HCT116 (cell line): ENCODE data around the gene PLN. TPM values are rescaled to one million over a fixed set of nuclear protein-coding genes. Genes with fewer than 3 reads are reported as not detected.

ENCODE experiments used
- ATAC-seq: fragments of 200-7000 bp; cut with Tn5 transposase; 2 replicates; pipeline ENCODE4 v1.9.1; 2020; ENCODE audit warnings: mild to moderate bottlenecking, moderate library complexity
- BruUV-seq: library from RNA; stranded (reverse); fragments of 400-500 nt; replicated peaks from 2 replicates; lab custom pipeline; 2021; lab: Mats Ljungman, UMichigan
- CTCF ChIA-PET: fragments of 300-600 bp; sonication (Branson Sonifier 250); formaldehyde crosslinking; loops from one replicate; lab custom pipeline; 2021; ENCODE audit warnings: antibody characterized with exemption; lab: Charles Lee
- POLR2A ChIA-PET: fragments of 300-600, 350-600 bp; sonication (Branson Sonifier 250); formaldehyde crosslinking; loops from one replicate; lab custom pipeline; 2021; ENCODE audit warnings: antibody characterized with exemption; lab: Charles Lee
- RAD21 ChIA-PET, 2 experiments: fragments of 300-600 bp; sonication (Branson Sonifier 250); formaldehyde crosslinking; loops; one replicate each; lab custom pipeline; 2023; ENCODE audit warnings: low total read pairs in 2 of 2; ENCODE audit not compliant: uncharacterized antibody in 2 of 2, unreplicated experiment in 2 of 2, low non-redundant PET in 1 of 2; lab: Charles Lee
- DNase-seq: peaks from one replicate; pipeline ENCODE4 v3.0.0-alpha.2; 2010; ENCODE audit warnings: low read depth, low spot score
- H2AFZ ChIP-seq: fragments of 200-600 bp; shearing (Covaris generic), sonication (generic); 2 replicates; pipeline ENCODE4 v1.6.1; 2017; ENCODE audit warnings: low read depth, mixed run types, mixed read lengths, antibody characterized with exemption, low read length; ENCODE audit not compliant: poor library complexity, severe bottlenecking
- H3K27ac ChIP-seq: 2 replicates; pipeline ENCODE4 v1.5.1; 2012; ENCODE audit warnings: low read depth, low read length
- H3K27me3 ChIP-seq: fragments of 200-600 bp; sonication (generic); 2 replicates; pipeline ENCODE4 v1.6.1; 2016; ENCODE audit warnings: mixed run types, low read length, mixed read lengths; ENCODE audit not compliant: insufficient read depth
- H3K36me3 ChIP-seq, 2 experiments: fragments of 200-500 bp in 1 of 2; fragments of 200-600 bp in 1 of 2; sonication (Bioruptor generic) in 1 of 2; sonication (generic) in 1 of 2; 2 replicates each; pipeline versions ENCODE4 v1.5.1 to v1.6.1; 2014 to 2016; ENCODE audit warnings: low read length in 2 of 2, inconsistent platforms in 1 of 2, mixed read lengths in 1 of 2, mixed run types in 1 of 2; ENCODE audit not compliant: insufficient read depth in 2 of 2, control insufficient read depth in 1 of 2
- H3K4me1 ChIP-seq, 2 experiments: fragments of 200-600 bp in 1 of 2; sonication (generic) in 1 of 2; 2 replicates each; pipeline versions ENCODE4 v1.5.1 to v1.6.1; 2012 to 2017; ENCODE audit warnings: low read length in 2 of 2, inconsistent platforms in 1 of 2, mild to moderate bottlenecking in 1 of 2, mixed read lengths in 1 of 2, mixed run types in 1 of 2, moderate library complexity in 1 of 2; ENCODE audit not compliant: insufficient read depth in 2 of 2, control insufficient read depth in 1 of 2
- H3K4me2 ChIP-seq: fragments of 200-600 bp; sonication (generic); 2 replicates; pipeline ENCODE4 v1.6.1; 2017; ENCODE audit warnings: mixed run types, low read length, mixed read lengths
- H3K4me3 ChIP-seq, 2 experiments: fragments of 200-600 bp in 1 of 2; sonication (generic) in 1 of 2; replicated peaks in 1 of 2; 2 replicates each; pipeline ENCODE4 v1.5.1; 2011 to 2016; ENCODE audit warnings: low read length in 2 of 2, control low read depth in 1 of 2, low read depth in 1 of 2, mild to moderate bottlenecking in 1 of 2, mixed read lengths in 1 of 2, mixed run types in 1 of 2
- H3K79me2 ChIP-seq: fragments of 200-600 bp; sonication (generic); 2 replicates; pipeline ENCODE4 v1.6.1; 2017; ENCODE audit warnings: mild to moderate bottlenecking, mixed run types, low read length, moderate library complexity, mixed read lengths; ENCODE audit not compliant: insufficient read depth
- H3K9ac ChIP-seq: fragments of 200-600 bp; sonication (generic); 2 replicates; pipeline ENCODE4 v1.6.1; 2016; ENCODE audit warnings: low read length, mixed read lengths
- H3K9me2 ChIP-seq: fragments of 200-600 bp; sonication (generic), shearing (Covaris generic); 2 replicates; pipeline ENCODE4 v1.6.1; 2017; ENCODE audit warnings: mixed run types, mild to moderate bottlenecking, moderate library complexity; ENCODE audit not compliant: insufficient read depth
- H3K9me3 ChIP-seq, 2 experiments: fragments of 200-500 bp in 1 of 2; fragments of 200-600 bp in 1 of 2; sonication (Bioruptor generic) in 1 of 2; sonication (generic) in 1 of 2; 2 replicates each; pipeline ENCODE4 v1.6.1; 2014 to 2017; ENCODE audit warnings: low read length in 2 of 2, mixed read lengths in 2 of 2, inconsistent platforms in 1 of 2, low read depth in 1 of 2, mild to moderate bottlenecking in 1 of 2, mixed run types in 1 of 2, moderate library complexity in 1 of 2; ENCODE audit not compliant: control insufficient read depth in 1 of 2, insufficient read depth in 1 of 2
- H4K20me1 ChIP-seq: fragments of 200-600 bp; sonication (generic), shearing (Covaris generic); 2 replicates; pipeline ENCODE4 v1.6.1; 2017; ENCODE audit warnings: mixed run types, mild to moderate bottlenecking, moderate library complexity; ENCODE audit not compliant: insufficient read depth
- CBX3 ChIP-seq: IDR thresholded peaks from 2 replicates; pipeline ENCODE4 v1.6.1; 2012; ENCODE audit warnings: low read depth
- CEBPB ChIP-seq: IDR thresholded peaks from 2 replicates; pipeline ENCODE4 v1.6.1; 2012; ENCODE audit warnings: low read depth
- EZH2 ChIP-seq: fragments of 200-600 bp; sonication (generic); IDR thresholded peaks from 2 replicates; pipeline ENCODE4 v1.6.1; 2017; ENCODE audit warnings: antibody characterized with exemption, mixed run types
- EZH2phosphoT487 ChIP-seq: fragments of 200-600 bp; IDR thresholded peaks from 2 replicates; pipeline ENCODE4 v1.6.1; 2018; ENCODE audit warnings: antibody characterized with exemption, borderline replicate concordance
- SIN3A ChIP-seq: IDR thresholded peaks from 2 replicates; pipeline ENCODE4 v1.6.1; 2012; ENCODE audit warnings: low read depth
- SRF ChIP-seq: IDR thresholded peaks from 2 replicates; pipeline ENCODE4 v1.6.1; 2012; ENCODE audit warnings: low read depth
- YY1 ChIP-seq: IDR thresholded peaks from 2 replicates; pipeline ENCODE4 v1.6.1; 2011; ENCODE audit warnings: low read length, low read depth, moderate library complexity, mild to moderate bottlenecking; ENCODE audit not compliant: insufficient replicate concordance; ENCODE audit errors: extremely low read depth
- intact Hi-C: fragments of 100-400 bp; cut with micrococcal nuclease; formaldehyde crosslinking; loops from 2 replicates; pipeline ENCODE4 v1.10.0; 2022
- total RNA-seq: library from RNA; stranded (reverse); gene quantifications from one replicate; pipeline ENCODE4 v1.2.1, GENCODE V29; 2021; ENCODE audit not compliant: unreplicated experiment
- TF ChIP-seq, protein P1 (sequence below), 3 experiments: fragments of 200-600 bp in 1 of 3; sonication (generic) in 1 of 3; IDR thresholded peaks in 2 of 3; conservative IDR thresholded peaks in 1 of 3; 2 replicates each; pipeline ENCODE4 v1.5.1; 2012 to 2017; ENCODE audit warnings: low read depth in 2 of 3, low read length in 2 of 3, antibody characterized with exemption in 1 of 3, borderline replicate concordance in 1 of 3, control low read depth in 1 of 3, mild to moderate bottlenecking in 1 of 3, mixed read lengths in 1 of 3, mixed run types in 1 of 3, moderate library complexity in 1 of 3; ENCODE audit not compliant: insufficient read depth in 1 of 3
- TF ChIP-seq, protein P2 (sequence below): IDR thresholded peaks from 2 replicates; pipeline ENCODE4 v1.6.1; 2012

Gene PLN
- total RNA-seq, 1 experiment from 2014 or later, result not detected

DNA sequence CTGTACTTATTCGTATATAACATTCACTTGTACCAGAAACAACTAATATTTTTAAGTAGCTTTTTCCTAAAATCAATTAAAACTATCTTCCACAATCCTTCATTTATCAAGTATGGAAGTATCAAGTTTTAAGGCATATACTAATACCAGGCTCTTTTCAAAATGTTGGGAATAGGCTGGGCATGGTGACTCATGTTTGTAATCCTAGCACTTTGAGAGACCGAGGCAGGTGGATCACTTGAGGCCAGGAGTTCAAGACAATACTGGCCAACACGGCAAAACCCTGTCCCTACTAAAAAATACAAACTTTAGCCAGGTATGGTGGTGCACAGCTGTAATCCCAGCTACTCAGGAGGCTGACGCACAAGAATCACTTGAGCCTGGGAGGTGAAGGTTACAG, 25.7 kb upstream of the PLN start:
- Histone ChIP-seq H3K4me1 (no peaks in the 10 kb centered on the region), H3K27ac (no peak overlapping the region), H3K9me2 (no peaks in the 10 kb centered on the region), H3K4me2 (no peak overlapping the region)
- CTCF ChIA-PET, result no interaction called here
- no peak for TF ChIP-seq SRF
- TF ChIP-seq, protein P1, sequence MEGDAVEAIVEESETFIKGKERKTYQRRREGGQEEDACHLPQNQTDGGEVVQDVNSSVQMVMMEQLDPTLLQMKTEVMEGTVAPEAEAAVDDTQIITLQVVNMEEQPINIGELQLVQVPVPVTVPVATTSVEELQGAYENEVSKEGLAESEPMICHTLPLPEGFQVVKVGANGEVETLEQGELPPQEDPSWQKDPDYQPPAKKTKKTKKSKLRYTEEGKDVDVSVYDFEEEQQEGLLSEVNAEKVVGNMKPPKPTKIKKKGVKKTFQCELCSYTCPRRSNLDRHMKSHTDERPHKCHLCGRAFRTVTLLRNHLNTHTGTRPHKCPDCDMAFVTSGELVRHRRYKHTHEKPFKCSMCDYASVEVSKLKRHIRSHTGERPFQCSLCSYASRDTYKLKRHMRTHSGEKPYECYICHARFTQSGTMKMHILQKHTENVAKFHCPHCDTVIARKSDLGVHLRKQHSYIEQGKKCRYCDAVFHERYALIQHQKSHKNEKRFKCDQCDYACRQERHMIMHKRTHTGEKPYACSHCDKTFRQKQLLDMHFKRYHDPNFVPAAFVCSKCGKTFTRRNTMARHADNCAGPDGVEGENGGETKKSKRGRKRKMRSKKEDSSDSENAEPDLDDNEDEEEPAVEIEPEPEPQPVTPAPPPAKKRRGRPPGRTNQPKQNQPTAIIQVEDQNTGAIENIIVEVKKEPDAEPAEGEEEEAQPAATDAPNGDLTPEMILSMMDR (IDR thresholded peaks at IDR 0.05 in 2 of 3, conservative IDR thresholded peaks at IDR 0.05 in 1 of 3; ENCODE audit: borderline replicate concordance in 1 of 3, insufficient read depth in 1 of 3, low read depth in 2 of 3, low read length in 2 of 3), result no peak
- TF ChIP-seq, protein P2, sequence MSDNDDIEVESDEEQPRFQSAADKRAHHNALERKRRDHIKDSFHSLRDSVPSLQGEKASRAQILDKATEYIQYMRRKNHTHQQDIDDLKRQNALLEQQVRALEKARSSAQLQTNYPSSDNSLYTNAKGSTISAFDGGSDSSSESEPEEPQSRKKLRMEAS, result no peak
- no peak for TF ChIP-seq EZH2
- TF ChIP-seq CBX3, result no peak
- TF ChIP-seq YY1, result no peak
- TF ChIP-seq SIN3A, result no peak
- no peak for TF ChIP-seq CEBPB
- TF ChIP-seq EZH2phosphoT487, result no peak
- TF ChIP-seq, all 23 proteins: peak for 0
- no peak overlapping the region for H2AFZ ChIP-seq
- POLR2A ChIA-PET, result no interaction called here
- H3K9ac ChIP-seq, result no peak overlapping the region
- ATAC-seq, result no peak
- no peak for DNase-seq
- no peaks in the 10 kb centered on the region for H3K36me3 ChIP-seq
- no peaks in the 10 kb centered on the region for H3K79me2 ChIP-seq
- H3K9me3 ChIP-seq, result no peaks in the 10 kb centered on the region
- intact Hi-C loops, result no loop called here
- no peaks in the 10 kb centered on the region for H4K20me1 ChIP-seq
- no peaks in the 10 kb centered on the region for H3K27me3 ChIP-seq
- RAD21 ChIA-PET, result no interaction called here
- H3K4me3 ChIP-seq, result no peak overlapping the region
- no TSS peak for BruUV-seq
